SK-N-MC (cell line): ENCODE results near the gene ZBTB8B.
"Not testable (repeated sequence)": the region's sequence is repeated elsewhere in the genome, so short reads cannot be mapped to it uniquely, and the experiment has no call there.

Experiments used
- DNase-seq: peaks from one replicate; pipeline ENCODE4 v3.0.0-alpha.2; 2011; ENCODE audit warnings: low read depth, low spot score
- H3K27ac ChIP-seq: fragments of 200-600 bp; sonication (generic); 2 replicates; pipeline ENCODE4 v1.5.1; 2016; ENCODE audit warnings: mixed run types
- H3K36me3 ChIP-seq: fragments of 200-600 bp; sonication (generic); 2 replicates; pipeline ENCODE4 v1.6.1; 2017; ENCODE audit warnings: antibody characterized with exemption, low read length, mixed read lengths; ENCODE audit not compliant: insufficient read depth
- H3K4me3 ChIP-seq: fragments of 200-600 bp; sonication (generic); 2 replicates; pipeline ENCODE4 v1.5.1; 2016
- H3K9ac ChIP-seq: fragments of 200-600 bp; sonication (generic); 2 replicates; pipeline ENCODE4 v1.8.0; 2017; ENCODE audit warnings: mixed run types, mixed read lengths; ENCODE audit not compliant: insufficient read length
- H3K9me3 ChIP-seq: fragments of 200-600 bp; sonication (generic); 2 replicates; pipeline ENCODE4 v1.6.1; 2017; ENCODE audit warnings: low read depth, mild to moderate bottlenecking, antibody characterized with exemption, low read length, moderate library complexity, mixed read lengths
- EZH2 ChIP-seq: fragments of 200-600 bp; sonication (generic); IDR thresholded peaks from one replicate; pipeline ENCODE4 v1.6.1; 2017; ENCODE audit warnings: antibody characterized with exemption
- FOXP2 ChIP-seq: optimal IDR thresholded peaks from 2 replicates; pipeline ENCODE3; 2011; ENCODE audit warnings: mild to moderate bottlenecking, moderate library complexity; ENCODE audit not compliant: insufficient read depth; ENCODE audit errors: extremely low read length, control extremely low read depth
- POLR2AphosphoS5 ChIP-seq: IDR thresholded peaks from 2 replicates; pipeline ENCODE4 v1.6.1; 2012; ENCODE audit warnings: mild to moderate bottlenecking, low read depth, low read length, borderline replicate concordance

ZBTB8B gene

GRCh38 chr1:32465578-32465933, 684 bp downstream of the ZBTB8B start:
- no peak overlapping the region for H3K4me3 ChIP-seq

GRCh38 chr1:32466761-32467160, 1.9 kb downstream of the ZBTB8B start:
- H3K4me3 ChIP-seq, result no peak overlapping the region
- no peak overlapping the region for H3K27ac ChIP-seq
- H3K9ac ChIP-seq, result no peak overlapping the region
- H3K9me3 ChIP-seq, result no peaks in the 10 kb centered on the region
- H3K36me3 ChIP-seq, result no peaks in the 10 kb centered on the region
- DNase-seq, result no peak
- TF ChIP-seq EZH2 (no peak), POLR2AphosphoS5 (no peak), FOXP2 (no peak)

More at GRCh38 chr1:32465578-32465933, 684 bp downstream of the ZBTB8B start:
- no peak overlapping the region for H3K27ac ChIP-seq
- DNase-seq, result no peak
- no peak overlapping the region for H3K9ac ChIP-seq
- H3K36me3 ChIP-seq, result no peaks in the 10 kb centered on the region
- TF ChIP-seq EZH2, result no peak
- TF ChIP-seq POLR2AphosphoS5, result no peak
- no peak for TF ChIP-seq FOXP2
- H3K9me3 ChIP-seq, result no peaks in the 10 kb centered on the region

- no peak overlapping the region for H3K4me3 ChIP-seq
- no peak for DNase-seq
- H3K9ac ChIP-seq, result no peak overlapping the region
- H3K36me3 ChIP-seq, result no peaks in the 10 kb centered on the region
- no peaks in the 10 kb centered on the region for H3K9me3 ChIP-seq
- TF ChIP-seq POLR2AphosphoS5, result no peak
- no peak for TF ChIP-seq FOXP2
- no peak for TF ChIP-seq EZH2
- no peak overlapping the region for H3K27ac ChIP-seq
Measured at GRCh38 chr1:32468791-32469190, 3.9 kb downstream of the ZBTB8B start.

- no peak overlapping the region for H3K9ac ChIP-seq
- TF ChIP-seq FOXP2 (no peak), POLR2AphosphoS5 (no peak), EZH2 (no peak)
- no peak overlapping the region for H3K27ac ChIP-seq
- H3K36me3 ChIP-seq, result no peaks in the 10 kb centered on the region
- H3K9me3 ChIP-seq, result no peaks in the 10 kb centered on the region
- no peak overlapping the region for H3K4me3 ChIP-seq
- no peak for DNase-seq
Measured at GRCh38 chr1:32470431-32470830, 5.6 kb downstream of the ZBTB8B start.

- TF ChIP-seq EZH2 (no peak), POLR2AphosphoS5 (no peak), FOXP2 (no peak)
- Histone ChIP-seq H3K36me3 (no peaks in the 10 kb centered on the region), H3K9ac (no peak overlapping the region), H3K4me3 (no peak overlapping the region), H3K9me3 (no peaks in the 10 kb centered on the region), H3K27ac (no peak overlapping the region)
- no peak for DNase-seq
Measured at GRCh38 chr1:32470991-32471694, 6.3 kb downstream of the ZBTB8B start.

- TF ChIP-seq POLR2AphosphoS5 (no peak), FOXP2 (no peak)
- no peak overlapping the region for H3K4me3 ChIP-seq
- H3K9me3 ChIP-seq, result no peaks in the 10 kb centered on the region
- no peak overlapping the region for H3K9ac ChIP-seq
- no peak for DNase-seq
- H3K36me3 ChIP-seq, result no peaks in the 10 kb centered on the region
- no peak overlapping the region for H3K27ac ChIP-seq
Measured at GRCh38 chr1:32471695-32472362, 7.0 kb downstream of the ZBTB8B start.

GRCh38 chr1:32472966-32473365, 8.1 kb downstream of the ZBTB8B start:
- H3K9me3 ChIP-seq, result not testable (repeated sequence)

GRCh38 chr1:32474954-32475353, 10.1 kb downstream of the ZBTB8B start:
- Histone ChIP-seq H3K27ac (no peak overlapping the region), H3K9ac (no peak overlapping the region), H3K4me3 (no peak overlapping the region), H3K36me3 (no peaks in the 10 kb centered on the region), H3K9me3 (no peaks in the 10 kb centered on the region)
- no peak for TF ChIP-seq POLR2AphosphoS5
- no peak for TF ChIP-seq EZH2
- TF ChIP-seq FOXP2, result no peak
- DNase-seq, result no peak

More at GRCh38 chr1:32472966-32473365, 8.1 kb downstream of the ZBTB8B start:
- H3K36me3 ChIP-seq, H3K9ac ChIP-seq, DNase-seq, H3K27ac ChIP-seq, H3K4me3 ChIP-seq: not testable (repeated sequence)

- Histone ChIP-seq H3K4me3 (peak overlapping the region; percentile 29), H3K9ac (no peak overlapping the region), H3K9me3 (no peaks in the 10 kb centered on the region), H3K36me3 (no peaks in the 10 kb centered on the region), H3K27ac (no peak overlapping the region)
- no peak for TF ChIP-seq POLR2AphosphoS5
- TF ChIP-seq FOXP2, result no peak
- TF ChIP-seq EZH2, result no peak
- DNase-seq, result no peak
Measured at GRCh38 chr1:32480003-32480402, 15.1 kb downstream of the ZBTB8B start.
